ENCODE data around the gene ZFHX2. TPM values are rescaled to one million over a fixed set of nuclear protein-coding genes. Genes with fewer than 3 reads are reported as not detected.

Gene ZFHX2
- total and polyA plus RNA-seq, 2 of the 13 experiments (the other 11 are each of a cell fraction or from before 2014, with no cell fraction given): 0.17 to 0.44 TPM

GRCh38 chr14:23539248-23540140 lies 12.1 kb downstream of the ZFHX2 start (continued):
- TF ChIP-seq ZNF761 (CRISPR knock-in tag; conservative IDR thresholded peaks at IDR 0.05) (no peak), ZNF337 (CRISPR knock-in tag; IDR thresholded peaks at IDR 0.05; ENCODE audit: borderline replicate concordance, low read depth) (no peak), ZNF160 (CRISPR knock-in tag; IDR thresholded peaks at IDR 0.05) (no peak), HBP1 (CRISPR knock-in tag; IDR thresholded peaks at IDR 0.05; ENCODE audit: low read depth) (no peak), YEATS2 (CRISPR knock-in tag; IDR thresholded peaks at IDR 0.05; ENCODE audit: borderline replicate concordance) (no peak), ZNF430 (CRISPR knock-in tag; IDR thresholded peaks at IDR 0.05) (no peak), GMEB2 (CRISPR knock-in tag; IDR thresholded peaks at IDR 0.05; ENCODE audit: low read depth) (no peak), ZNF207 (IDR thresholded peaks at IDR 0.05; ENCODE audit: borderline replicate concordance) (no peak), ZNF530 (CRISPR knock-in tag; IDR thresholded peaks at IDR 0.05; ENCODE audit: low read depth) (no peak), POGZ (CRISPR knock-in tag; IDR thresholded peaks at IDR 0.05) (0 out of 2 replicates have a peak, but pooled peaks have one; percentile 11), CHD4 (IDR thresholded peaks at IDR 0.05; ENCODE audit: borderline replicate concordance, low read length) (no peak), ZNF891 (CRISPR knock-in tag; IDR thresholded peaks at IDR 0.05) (0 out of 2 replicates have a peak, but pooled peaks have one; percentile 5), GPBP1L1 (CRISPR knock-in tag; IDR thresholded peaks at IDR 0.05) (no peak), RELA (CRISPR knock-in tag; IDR thresholded peaks at IDR 0.05) (no peak), TSC22D2 (CRISPR knock-in tag; IDR thresholded peaks at IDR 0.05; ENCODE audit: borderline replicate concordance) (peak; percentile 76; the same call in 1 of the 2 replicates), TEF (CRISPR knock-in tag; IDR thresholded peaks at IDR 0.05) (no peak), SIN3A (IDR thresholded peaks at IDR 0.05; ENCODE audit: borderline replicate concordance, low read depth, low read length) (no peak), ZBTB7A (CRISPR knock-in tag; IDR thresholded peaks at IDR 0.05) (peak; percentile 72; the same call in 1 of the 2 replicates), GABPA (IDR thresholded peaks at IDR 0.05; ENCODE audit: low read depth, low read length) (no peak), GABPA (CRISPR knock-in tag; IDR thresholded peaks at IDR 0.05; ENCODE audit: low read depth) (peak; percentile 38; the same call in 1 of the 2 replicates), ZNF263 (CRISPR knock-in tag; IDR thresholded peaks at IDR 0.05) (no peak), ZNF34 (CRISPR knock-in tag; IDR thresholded peaks at IDR 0.05; ENCODE audit: borderline replicate concordance) (no peak)

Data from HepG2 (cell line).